GM12873 (cell line): Measurements from ENCODE around the gene NRDE2.

Source experiments
- TF ChIP-seq, protein P1 (sequence below): IDR thresholded peaks from 2 replicates; pipeline ENCODE4 v1.5.1; 2012; ENCODE audit warnings: low read depth, mild to moderate bottlenecking, moderate library complexity, low read length, control low read depth; ENCODE audit not compliant: insufficient read depth; ENCODE audit errors: missing control alignments

NRDE2 gene

GRCh38 chr14:90276646-90277367 is 54.9 kb downstream of the NRDE2 start:
- TF ChIP-seq, protein P1, sequence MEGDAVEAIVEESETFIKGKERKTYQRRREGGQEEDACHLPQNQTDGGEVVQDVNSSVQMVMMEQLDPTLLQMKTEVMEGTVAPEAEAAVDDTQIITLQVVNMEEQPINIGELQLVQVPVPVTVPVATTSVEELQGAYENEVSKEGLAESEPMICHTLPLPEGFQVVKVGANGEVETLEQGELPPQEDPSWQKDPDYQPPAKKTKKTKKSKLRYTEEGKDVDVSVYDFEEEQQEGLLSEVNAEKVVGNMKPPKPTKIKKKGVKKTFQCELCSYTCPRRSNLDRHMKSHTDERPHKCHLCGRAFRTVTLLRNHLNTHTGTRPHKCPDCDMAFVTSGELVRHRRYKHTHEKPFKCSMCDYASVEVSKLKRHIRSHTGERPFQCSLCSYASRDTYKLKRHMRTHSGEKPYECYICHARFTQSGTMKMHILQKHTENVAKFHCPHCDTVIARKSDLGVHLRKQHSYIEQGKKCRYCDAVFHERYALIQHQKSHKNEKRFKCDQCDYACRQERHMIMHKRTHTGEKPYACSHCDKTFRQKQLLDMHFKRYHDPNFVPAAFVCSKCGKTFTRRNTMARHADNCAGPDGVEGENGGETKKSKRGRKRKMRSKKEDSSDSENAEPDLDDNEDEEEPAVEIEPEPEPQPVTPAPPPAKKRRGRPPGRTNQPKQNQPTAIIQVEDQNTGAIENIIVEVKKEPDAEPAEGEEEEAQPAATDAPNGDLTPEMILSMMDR = no peak

GRCh38 chr14:90275820-90276219 is 55.9 kb downstream of the NRDE2 start:
- TF ChIP-seq, protein P1 = no peak

GRCh38 chr14:90275458-90275814 is 56.3 kb downstream of the NRDE2 start:
- TF ChIP-seq, protein P1 = no peak

- TF ChIP-seq, protein P1 = no peak
These were observed 56.8 kb downstream of the NRDE2 start for GRCh38 chr14:90274808-90275457.

DNA sequence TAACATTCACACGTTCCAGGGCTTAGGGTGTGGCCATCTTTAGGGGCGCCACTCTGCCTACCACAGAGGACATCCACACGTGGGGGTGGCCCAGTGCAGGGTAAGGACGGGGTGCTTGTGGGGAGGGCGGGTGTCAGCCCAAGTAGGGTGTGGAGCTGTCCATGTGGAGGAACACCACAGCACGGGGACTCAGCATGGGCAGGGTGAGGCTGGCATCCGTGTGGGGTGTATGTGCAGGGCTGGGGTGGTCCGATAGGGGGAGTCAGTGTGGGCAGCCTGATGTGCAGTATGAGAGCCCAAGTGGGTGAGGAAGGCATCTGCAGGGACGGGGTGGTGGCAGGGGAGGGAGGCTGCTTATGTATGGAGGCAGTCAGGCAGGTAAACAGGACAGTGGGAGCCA is 57.7 kb downstream of the NRDE2 start:
- TF ChIP-seq, protein P1 = no peak

DNA sequence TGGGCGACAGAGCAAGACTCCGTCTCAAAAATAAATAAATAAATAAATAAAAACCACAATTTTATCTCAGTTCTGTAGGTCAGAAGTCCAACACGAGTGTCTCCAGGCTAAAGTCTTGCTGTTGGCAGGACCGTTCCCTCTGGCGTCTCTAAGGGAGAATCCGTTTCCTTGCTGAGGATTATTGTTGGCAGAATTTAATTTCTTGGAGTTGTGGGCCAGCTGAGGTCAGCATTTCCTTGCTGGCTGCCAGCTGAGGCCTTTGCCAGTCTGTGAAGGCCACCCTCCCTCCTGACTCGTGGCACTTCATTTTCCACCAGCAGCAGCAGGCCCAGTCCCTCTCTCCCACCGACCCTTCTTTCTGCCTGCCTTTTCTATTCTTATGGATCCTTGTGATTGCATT is 58.2 kb downstream of the NRDE2 start:
- TF ChIP-seq, protein P1 = no peak

DNA sequence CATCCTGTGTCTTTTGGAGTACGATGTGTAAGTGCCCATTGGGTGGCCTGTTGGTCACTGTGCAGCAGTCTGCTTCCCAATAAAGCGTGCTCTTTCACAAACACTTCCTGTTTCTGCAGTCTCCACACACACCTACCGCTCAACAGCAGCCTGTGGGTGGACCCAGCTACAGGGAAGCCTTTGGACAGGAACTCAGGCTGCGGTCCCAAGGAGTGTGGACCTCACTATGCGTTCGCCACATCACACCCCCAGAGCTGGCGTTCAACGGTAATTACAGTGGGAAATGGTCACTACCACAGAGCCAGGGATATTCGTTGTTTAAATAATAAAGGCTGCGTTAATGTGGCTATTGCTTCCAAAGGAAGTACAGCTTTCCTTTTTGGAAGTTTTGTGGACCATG is 59.2 kb downstream of the NRDE2 start:
- TF ChIP-seq, protein P1 = no peak
